Gastrocnemius medialis (tissue), 4 donors: Measurements from ENCODE around the gene SESTD1.

ENCODE experiments used
- CTCF ChIP-seq, 5 experiments: fragments of 450-650 bp in 3 of 5; fragments of 200-600 bp in 2 of 5; sonication (generic) in 2 of 5; IDR thresholded peaks in 4 of 5; conservative IDR thresholded peaks in 1 of 5; 1 replicate in 4 of 5; 2 replicates in 1 of 5; pipeline ENCODE4 v1.5.1; 2016 to 2019; ENCODE audit warnings: antibody characterized with exemption in 5 of 5, mild to moderate bottlenecking in 3 of 5, moderate library complexity in 3 of 5
- POLR2A ChIP-seq, 2 donors: fragments of 450-650 bp; IDR thresholded peaks; one replicate each; pipeline ENCODE4 v1.6.1; 2017; ENCODE audit warnings: antibody characterized with exemption in 2 of 2, mild to moderate bottlenecking in 2 of 2, moderate library complexity in 2 of 2

GRCh38 chr2:179304424-179304823 is 39.8 kb upstream of the SESTD1 start:
- no peak for TF ChIP-seq POLR2A (IDR thresholded peaks at IDR 0.05)
- no peak for TF ChIP-seq CTCF (IDR thresholded peaks at IDR 0.05 in 4 of 5, conservative IDR thresholded peaks at IDR 0.05 in 1 of 5)
